GM12875 (cell line): ENCODE measurements around the gene TFPI.

Source experiments
- H3K4me3 ChIP-seq: one replicate; pipeline ENCODE4 v1.5.1; 2011; ENCODE audit warnings: low read depth, low read length, control low read depth
- TF ChIP-seq, protein P1 (sequence below): IDR thresholded peaks from 2 replicates; pipeline ENCODE4 v1.5.1; 2011; ENCODE audit warnings: low read depth, mild to moderate bottlenecking, control low read depth, inconsistent platforms, low read length, moderate library complexity, borderline replicate concordance; ENCODE audit not compliant: insufficient read depth

Gene TFPI

DNA sequence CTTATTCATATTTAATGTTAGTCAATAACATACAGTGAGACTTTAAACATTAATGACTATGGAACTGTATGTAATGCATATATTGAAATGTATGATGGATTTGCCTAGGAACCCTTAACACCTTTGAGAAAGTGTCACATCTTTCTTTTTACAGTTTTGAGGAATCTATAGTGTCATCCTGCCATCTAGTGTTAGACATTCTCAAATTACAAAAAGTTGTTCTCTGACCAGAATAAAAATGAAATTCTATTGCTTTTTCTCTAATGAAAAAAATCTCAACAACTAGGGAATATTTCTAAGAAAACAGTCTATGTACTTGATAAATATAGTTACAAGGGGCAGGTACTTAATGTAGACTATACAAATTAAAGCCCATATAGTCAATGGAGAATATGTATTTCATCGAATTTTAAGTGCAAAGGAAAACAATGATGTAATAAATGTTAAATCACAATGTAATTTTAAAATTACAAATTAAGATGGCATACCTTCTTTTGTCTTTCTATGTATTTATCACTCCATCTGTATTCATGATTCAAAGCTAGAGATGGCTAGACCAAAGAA is 101.1 kb downstream of the TFPI start:
- TF ChIP-seq, protein P1, sequence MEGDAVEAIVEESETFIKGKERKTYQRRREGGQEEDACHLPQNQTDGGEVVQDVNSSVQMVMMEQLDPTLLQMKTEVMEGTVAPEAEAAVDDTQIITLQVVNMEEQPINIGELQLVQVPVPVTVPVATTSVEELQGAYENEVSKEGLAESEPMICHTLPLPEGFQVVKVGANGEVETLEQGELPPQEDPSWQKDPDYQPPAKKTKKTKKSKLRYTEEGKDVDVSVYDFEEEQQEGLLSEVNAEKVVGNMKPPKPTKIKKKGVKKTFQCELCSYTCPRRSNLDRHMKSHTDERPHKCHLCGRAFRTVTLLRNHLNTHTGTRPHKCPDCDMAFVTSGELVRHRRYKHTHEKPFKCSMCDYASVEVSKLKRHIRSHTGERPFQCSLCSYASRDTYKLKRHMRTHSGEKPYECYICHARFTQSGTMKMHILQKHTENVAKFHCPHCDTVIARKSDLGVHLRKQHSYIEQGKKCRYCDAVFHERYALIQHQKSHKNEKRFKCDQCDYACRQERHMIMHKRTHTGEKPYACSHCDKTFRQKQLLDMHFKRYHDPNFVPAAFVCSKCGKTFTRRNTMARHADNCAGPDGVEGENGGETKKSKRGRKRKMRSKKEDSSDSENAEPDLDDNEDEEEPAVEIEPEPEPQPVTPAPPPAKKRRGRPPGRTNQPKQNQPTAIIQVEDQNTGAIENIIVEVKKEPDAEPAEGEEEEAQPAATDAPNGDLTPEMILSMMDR, result no peak
- H3K4me3 ChIP-seq, result no peak overlapping the region

DNA sequence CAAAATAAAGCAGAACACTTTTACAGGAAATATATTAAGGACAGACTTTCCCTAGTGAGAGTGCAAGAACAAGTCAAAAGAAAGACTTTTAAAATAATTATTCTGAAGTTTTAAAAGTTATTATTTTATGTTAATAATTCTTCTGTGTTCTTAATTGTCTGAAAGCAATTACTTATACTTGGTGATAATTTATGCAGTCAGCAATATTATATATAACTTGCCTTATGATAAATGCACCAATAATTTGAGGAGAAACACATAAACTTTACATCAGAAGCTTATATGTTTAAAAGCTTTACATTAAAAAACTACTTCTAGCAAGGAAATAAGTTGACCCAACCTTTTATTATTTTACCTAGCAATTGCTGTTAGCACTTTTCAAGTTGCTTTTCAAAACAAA is 102.7 kb downstream of the TFPI start:
- no peak overlapping the region for H3K4me3 ChIP-seq
- TF ChIP-seq, protein P1, result no peak

DNA sequence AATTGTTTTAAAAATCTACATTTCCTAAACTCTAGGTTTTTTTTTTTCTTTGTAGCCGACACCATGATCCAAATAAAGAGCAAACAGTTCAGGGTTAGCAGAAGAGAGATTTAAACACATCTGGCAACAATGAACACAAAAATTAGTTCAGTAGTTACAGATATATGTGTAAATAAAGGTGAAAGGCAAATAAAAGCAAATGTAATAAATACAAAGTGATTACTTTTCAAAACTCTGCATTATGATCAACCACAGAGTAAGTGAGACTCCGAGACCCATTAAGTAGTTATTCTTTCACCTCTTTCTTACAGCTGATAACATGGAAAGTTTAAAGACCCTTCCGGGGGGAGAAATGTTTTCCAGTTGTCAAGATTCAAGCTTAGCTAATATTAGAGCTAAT is 106.9 kb downstream of the TFPI start:
- TF ChIP-seq, protein P1, result no peak
- H3K4me3 ChIP-seq, result no peak overlapping the region

GRCh38 chr2:187446711-187447110 is 107.5 kb downstream of the TFPI start:
- no peak overlapping the region for H3K4me3 ChIP-seq
- TF ChIP-seq, protein P1, result no peak

DNA sequence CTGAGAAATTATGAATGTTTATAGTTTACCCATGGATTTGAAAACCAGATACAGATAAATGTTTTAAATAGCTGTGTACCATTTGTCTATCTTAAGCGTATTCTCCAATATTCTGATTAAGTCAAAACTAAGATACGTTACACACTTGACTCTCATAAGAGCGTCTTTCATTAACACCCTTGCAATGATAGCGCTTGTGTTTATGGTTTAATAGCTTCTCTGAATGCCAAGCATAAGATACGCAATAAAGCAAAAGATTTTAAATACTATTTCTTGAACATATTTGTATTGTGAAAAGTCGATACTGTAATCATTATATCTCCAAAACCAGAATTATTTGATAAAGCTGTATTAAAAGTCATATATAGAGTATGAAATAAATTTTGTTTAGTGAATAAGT is 109.2 kb downstream of the TFPI start:
- H3K4me3 ChIP-seq, result no peak overlapping the region
- TF ChIP-seq, protein P1, result no peak

GRCh38 chr2:187442778-187443177 is 111.5 kb downstream of the TFPI start:
- H3K4me3 ChIP-seq, result no peak overlapping the region
- TF ChIP-seq, protein P1, result no peak

GRCh38 chr2:187442378-187442777 is 111.9 kb downstream of the TFPI start:
- H3K4me3 ChIP-seq, result no peak overlapping the region
- TF ChIP-seq, protein P1, result no peak
